ENCODE measurements around the gene SIX3. TPM values are rescaled to one million over a fixed set of nuclear protein-coding genes. Genes with fewer than 3 reads are reported as not detected.

The SIX3 gene
- polyA plus RNA-seq, 1 of the 3 experiments (the other 2 are of a cell fraction), result 0.58 TPM

- Histone ChIP-seq H4K20me1 (ENCODE audit: insufficient read depth) (no peaks in the 10 kb centered on the region), H3K27ac (ENCODE audit: low read depth in 2 of 2, low read length in 1 of 2) (no peak overlapping the region; a peak in 1 of 4 replicates), H2AFZ (ENCODE audit: low read depth) (no peak overlapping the region), H3K4me1 (ENCODE audit: control insufficient read depth in 1 of 2, insufficient read depth in 2 of 2, low read depth in 1 of 2, low read length in 1 of 2) (peaks cover 0 to 2% of the 10 kb centered on the region in 2 experiments; a peak in 1 of 4 replicates), H3K9me3 (no peaks in the 10 kb centered on the region), H3K9me2 (no peaks in the 10 kb centered on the region), H3K36me3 (replicated peaks in 1 of 2; ENCODE audit: control insufficient read depth in 1 of 2, insufficient read depth in 2 of 2, low read length in 1 of 2) (no peaks in the 10 kb centered on the region), H3F3A (replicated peaks; ENCODE audit: insufficient read depth) (no peaks in the 10 kb centered on the region), H3K79me2 (ENCODE audit: insufficient read depth) (no peaks in the 10 kb centered on the region), H3K27me3 (ENCODE audit: insufficient read depth) (peaks cover 28% of the 10 kb centered on the region; the same call in 1 of the 2 replicates), H3K4me2 (no peak overlapping the region), H3K4me3 (ENCODE audit: low read depth in 2 of 2, low read length in 1 of 2) (no peak overlapping the region), H3K9ac (no peak overlapping the region)
- DNase-seq, result no peak
- TF ChIP-seq YY1 (IDR thresholded peaks at IDR 0.05; ENCODE audit: low read depth) (no peak), MEF2A (IDR thresholded peaks at IDR 0.05; ENCODE audit: borderline replicate concordance, low read depth) (no peak), USF1 (IDR thresholded peaks at IDR 0.05; ENCODE audit: borderline replicate concordance, low read depth) (no peak), PBX3 (IDR thresholded peaks at IDR 0.05) (no peak), ELF1 (IDR thresholded peaks at IDR 0.05) (no peak), MXI1 (IDR thresholded peaks at IDR 0.05; ENCODE audit: low read depth, low read length) (no peak), TCF12 (IDR thresholded peaks at IDR 0.05) (no peak), SMC3 (IDR thresholded peaks at IDR 0.05; ENCODE audit: low read depth, low read length) (no peak), EZH2phosphoT487 (IDR thresholded peaks at IDR 0.05; ENCODE audit: borderline replicate concordance, low read depth) (no peak), FOSL2 (IDR thresholded peaks at IDR 0.05; ENCODE audit: borderline replicate concordance, low read depth) (no peak), NFIC (IDR thresholded peaks at IDR 0.05; ENCODE audit: borderline replicate concordance) (no peak), SIN3A (IDR thresholded peaks at IDR 0.05; ENCODE audit: borderline replicate concordance, low read depth, low read length) (no peak), ZBTB33 (IDR thresholded peaks at IDR 0.05; ENCODE audit: borderline replicate concordance, low read depth) (no peak), TEAD4 (IDR thresholded peaks at IDR 0.05; ENCODE audit: borderline replicate concordance, insufficient read depth) (no peak), CHD2 (IDR thresholded peaks at IDR 0.05; ENCODE audit: low read length, partially characterized antibody) (no peak), EP300 (IDR thresholded peaks at IDR 0.05; ENCODE audit: borderline replicate concordance in 1 of 2, low read depth in 1 of 2, low read length in 1 of 2) (no peak), GATA2 (CRISPR knock-in tag; IDR thresholded peaks at IDR 0.05) (no peak), USF2 (IDR thresholded peaks at IDR 0.05; ENCODE audit: borderline replicate concordance, low read depth, low read length) (no peak)
- POLR2A ChIA-PET, result no interaction called here
- CTCF ChIA-PET, result interaction anchor here (0.8 to 3.9 kb wide), 9 partner anchors 9 to 446 kb away, joined by 3 to 22 read pairs (median 5); no protein-coding TSS in a partner anchor
- WGBS (ENCODE audit: low lambda C conversion rate), result 63% methylated on average over 4 of the region's 4 CpGs
Observed at GRCh38 chr2:44925561-44926136, 15.9 kb upstream of the SIX3 start.
